ENCODE measurements around the gene KCNJ6.

- TF ChIP-seq POLR2A (IDR thresholded peaks at IDR 0.05; ENCODE audit: low read length) (no peak), GATA1 (IDR thresholded peaks at IDR 0.05; ENCODE audit: low read depth, low read length) (no peak)
Observed at GRCh38 chr21:37932936-37933335, 16.7 kb upstream of the KCNJ6 start.

Data from erythroblast (primary cell).